Lower leg skin (tissue), 4 donors: ENCODE results near the gene IGSF5. TPM values are rescaled to one million over a fixed set of nuclear protein-coding genes. Genes with fewer than 3 reads are reported as not detected.
"Not testable (repeated sequence)": the region's sequence is repeated elsewhere in the genome, so short reads cannot be mapped to it uniquely, and the experiment has no call there.

Experiments
- DNase-seq, 2 donors: peaks; one replicate each; pipeline ENCODE4 v3.0.0-alpha.2; 2019; ENCODE audit warnings: low spot score in 2 of 2
- H3K4me3 ChIP-seq: fragments of 200-600 bp; sonication (generic); 2 replicates; pipeline ENCODE4 v1.5.1; 2017; ENCODE audit warnings: mild to moderate bottlenecking, low read depth; ENCODE audit not compliant: poor library complexity, severe bottlenecking
- CTCF ChIP-seq, 3 donors: fragments of 450-650 bp; IDR thresholded peaks; one replicate each; pipeline ENCODE4 v1.5.1; 2016; ENCODE audit warnings: antibody characterized with exemption in 3 of 3, mild to moderate bottlenecking in 3 of 3, moderate library complexity in 2 of 3
- POLR2A ChIP-seq, 2 donors: fragments of 450-650 bp; IDR thresholded peaks; one replicate each; pipeline ENCODE4 v1.6.1; 2016 to 2017; ENCODE audit warnings: antibody characterized with exemption in 2 of 2, mild to moderate bottlenecking in 1 of 2, moderate library complexity in 1 of 2
- WGBS, 2 donors: methylation state at CpG; one replicate each; pipeline ENCODE4 v1.1.5; 2018; 5-methylcytosine and 5-hydroxymethylcytosine counted together
- intact Hi-C: fragments of 100-400 bp; cut with DNase I; formaldehyde crosslinking; loops from one replicate; pipeline ENCODE4 v1.15.0; 2023; ENCODE audit warnings: low total_unique reads
- total RNA-seq, 4 donors: library from RNA; depleted of rRNA; stranded (reverse); fragments of >200 nt; gene quantifications; one replicate each; pipeline ENCODE4 v1.1.0, GENCODE V29; 2016

Gene IGSF5
- total RNA-seq: 1 to 10 TPM in 3 of 4 donors, not detected in 1; 1.2 to 1.4 (median 1.3) TPM

- intact Hi-C loops, DNase-seq, H3K4me3 ChIP-seq: not testable (repeated sequence)
- WGBS, 2 donors: 89 to 93% methylated on average over 4 of the region's 4 CpGs
Observed at GRCh38 chr21:39744883-39745282, at the start of gene IGSF5. IGSF5 (plus strand) TSS chr21:39745183; CDS start chr21:39745510, 327 bp downstream.

- no peak overlapping the region for H3K4me3 ChIP-seq
- TF ChIP-seq POLR2A (IDR thresholded peaks at IDR 0.05): no peak
- no peak for TF ChIP-seq CTCF (IDR thresholded peaks at IDR 0.05)
- 81 to 94% methylated on average over 7 of the region's 7 CpGs for WGBS, 2 donors
- intact Hi-C loops: no loop called here
- DNase-seq: no peak
Observed at GRCh38 chr21:39696196-39696595, 48.8 kb upstream of the IGSF5 start.

GRCh38 chr21:39696618-39697017, 48.4 kb upstream of the IGSF5 start:
- TF ChIP-seq CTCF (IDR thresholded peaks at IDR 0.05) (no peak), POLR2A (IDR thresholded peaks at IDR 0.05) (no peak)
- H3K4me3 ChIP-seq: no peak overlapping the region
- no peak for DNase-seq
- WGBS, 2 donors: 76 to 79% methylated on average over 4 of the region's 4 CpGs
- intact Hi-C loops: no loop called here

GRCh38 chr21:39700318-39700717, 44.7 kb upstream of the IGSF5 start:
- H3K4me3 ChIP-seq: no peak overlapping the region
- no peak for TF ChIP-seq POLR2A (IDR thresholded peaks at IDR 0.05)
- no peak for TF ChIP-seq CTCF (IDR thresholded peaks at IDR 0.05)
- no peak for DNase-seq
- intact Hi-C loops: no loop called here
- WGBS, 2 donors: 72 to 84% methylated on average over 2 of the region's 2 CpGs

GRCh38 chr21:39703578-39703977, 41.4 kb upstream of the IGSF5 start:
- TF ChIP-seq CTCF (IDR thresholded peaks at IDR 0.05) (no peak), POLR2A (IDR thresholded peaks at IDR 0.05) (no peak)
- H3K4me3 ChIP-seq: no peak overlapping the region
- intact Hi-C loops: no loop called here
- 76 to 79% methylated on average over 1 of the region's 1 CpG for WGBS, 2 donors
- no peak for DNase-seq

- intact Hi-C loops: no loop called here
- DNase-seq: no peak
- no peak overlapping the region for H3K4me3 ChIP-seq
- TF ChIP-seq POLR2A (IDR thresholded peaks at IDR 0.05) (no peak), CTCF (IDR thresholded peaks at IDR 0.05) (no peak)
- 79 to 87% methylated on average over 2 of the region's 2 CpGs for WGBS, 2 donors
Observed at GRCh38 chr21:39705849-39706248, 39.1 kb upstream of the IGSF5 start.
